K562 (cell line): Measurements from ENCODE around the gene GPAT2. TPM values are rescaled to one million over a fixed set of nuclear protein-coding genes. Genes with fewer than 3 reads are reported as not detected.
"Not testable (repeated sequence)": the region's sequence is repeated elsewhere in the genome, so short reads cannot be mapped to it uniquely, and the experiment has no call there.

Experiments used
- ATAC-seq: fragments of 200-7000 bp; cut with Tn5 transposase; 3 replicates; pipeline ENCODE4 v1.9.1; 2020; ENCODE audit warnings: moderate library complexity
- BruUV-seq: library from RNA; stranded (reverse); fragments of 400-500 nt; replicated peaks from 2 replicates; lab custom pipeline; 2021; lab: Mats Ljungman, UMichigan
- CTCF ChIA-PET: fragments of 300-600 bp; formaldehyde crosslinking; extraction: SDS; loops from one replicate; lab custom pipeline; 2021; ENCODE audit warnings: low intra/inter-chr PET ratio; lab: Yijun Ruan, JAX
- POLR2A ChIA-PET: fragments of 300-600, 350-650 bp; sonication (Branson Sonifier 250); formaldehyde crosslinking; extraction: SDS; loops from one replicate; lab custom pipeline; 2021; ENCODE audit warnings: antibody characterized with exemption, inconsistent platforms; lab: Yijun Ruan, JAX
- DNase-seq, 4 experiments: peaks; one replicate each; pipeline versions ENCODE4 v3.0.0 to v3.0.0-alpha.2; 2011 to 2018; ENCODE audit warnings: low spot score in 3 of 4, mixed read lengths in 3 of 4; ENCODE audit errors: extremely low read depth in 1 of 4
- FAIRE-seq: peaks from 2 replicates; lab custom pipeline; 2011; peaks lifted over from hg19 to GRCh38; lab: Jason Lieb, UNC
- H2AFZ ChIP-seq: 2 replicates; pipeline ENCODE4 v1.6.0; 2011; ENCODE audit warnings: low read depth, low read length, control low read depth, inconsistent platforms
- H3K27ac ChIP-seq: fragments of 200-600 bp; 3 replicates; pipeline ENCODE4 v1.8.0; 2011; ENCODE audit warnings: low read depth, mild to moderate bottlenecking, control low read depth, inconsistent platforms, low read length, moderate library complexity, mixed read lengths; ENCODE audit errors: extremely low read depth
- H3K27me3 ChIP-seq, 2 experiments: fragments of 300-600 bp in 1 of 2; 2 replicates in 1 of 2; 3 replicates in 1 of 2; pipeline versions ENCODE4 v1.6.0 to v1.8.0; 2011; ENCODE audit warnings: inconsistent platforms in 2 of 2, low read length in 2 of 2, mild to moderate bottlenecking in 1 of 2, mixed read lengths in 1 of 2, moderate library complexity in 1 of 2; ENCODE audit not compliant: control insufficient read depth in 2 of 2, insufficient read depth in 2 of 2
- H3K36me3 ChIP-seq: fragments of 300-600 bp; 3 replicates; pipeline ENCODE4 v1.8.0; 2011; ENCODE audit warnings: mild to moderate bottlenecking, low read length, inconsistent platforms; ENCODE audit not compliant: control insufficient read depth, insufficient read depth
- H3K4me1 ChIP-seq, 2 experiments: fragments of 200-600 bp in 1 of 2; replicated peaks in 1 of 2; 2 replicates in 1 of 2; 3 replicates in 1 of 2; pipeline versions ENCODE4 v1.5.1 to v1.8.0; 2011; ENCODE audit warnings: inconsistent platforms in 2 of 2, low read length in 2 of 2, mild to moderate bottlenecking in 1 of 2, mixed read lengths in 1 of 2, moderate library complexity in 1 of 2; ENCODE audit not compliant: control insufficient read depth in 2 of 2, insufficient read depth in 2 of 2
- H3K4me2 ChIP-seq: 2 replicates; pipeline ENCODE4 v1.6.1; 2011; ENCODE audit warnings: low read length, control low read depth, inconsistent platforms, mixed read lengths; ENCODE audit not compliant: insufficient read depth
- H3K4me3 ChIP-seq: fragments of 200-600 bp; sonication (generic), shearing (Covaris generic); 2 replicates; pipeline ENCODE4 v1.5.1; 2016; ENCODE audit warnings: control low read depth, inconsistent platforms
- H3K79me2 ChIP-seq: fragments of 200-600 bp; 3 replicates; pipeline ENCODE4 v1.8.0; 2011; ENCODE audit warnings: low read length, inconsistent platforms; ENCODE audit not compliant: control insufficient read depth, insufficient read depth
- H3K9ac ChIP-seq, 2 experiments: 2 replicates each; pipeline versions ENCODE4 v1.6.0 to v1.6.1; 2011; ENCODE audit warnings: low read depth in 2 of 2, low read length in 2 of 2, control low read depth in 1 of 2, inconsistent platforms in 1 of 2, mild to moderate bottlenecking in 1 of 2, mixed read lengths in 1 of 2; ENCODE audit not compliant: insufficient read depth in 1 of 2
- H3K9me1 ChIP-seq: one replicate; pipeline ENCODE4 v1.6.0; 2011; ENCODE audit warnings: inconsistent platforms, mild to moderate bottlenecking, low read length, moderate library complexity; ENCODE audit not compliant: control insufficient read depth, insufficient read depth
- H3K9me3 ChIP-seq: replicated peaks from 2 replicates; pipeline ENCODE4 v1.5.1; 2011; ENCODE audit warnings: low read depth, low read length, inconsistent platforms; ENCODE audit not compliant: control insufficient read depth, insufficient read depth
- H4K20me1 ChIP-seq: replicated peaks from 2 replicates; pipeline ENCODE4 v1.6.1; 2011; ENCODE audit warnings: low read length, inconsistent platforms, mixed read lengths; ENCODE audit not compliant: control insufficient read depth, insufficient read depth
- WGBS: fragments of 100-300 bp; shearing (Covaris generic); methylation state at CpG from one replicate; pipeline ENCODE4 v1.1.6; 2016; ENCODE audit warnings: low coverage, mixed read lengths; ENCODE audit not compliant: insufficient coverage; ENCODE audit errors: missing lambda C conversion rate; 5-methylcytosine and 5-hydroxymethylcytosine counted together
- in situ Hi-C: fragments of 300-500 bp; cut with MboI; formaldehyde crosslinking; loops from 4 replicates; pipeline ENCODE4 v1.15.0; 2018; ENCODE audit warnings: inconsistent platforms, mixed read lengths
- intact Hi-C: fragments of 100-400 bp; cut with micrococcal nuclease; formaldehyde crosslinking; loops from 2 replicates; pipeline ENCODE4 v1.14.2; 2022
- polyA plus RNA-seq, 8 experiments: library from polyadenylated mRNA; depleted of rRNA in 4 of 8; stranded (reverse) in 5 of 8; unstranded in 3 of 8; fragments of >200 nt; fragmentation: Nextera tagmentation in 2 of 8; fragmentation: Illumina TruSeq in 1 of 8; extraction: Ambion mirVana in 2 of 8; extraction: Trizol in 1 of 8; gene quantifications; 2 replicates each; pipeline versions ENCODE4 v1.2.1 to v1.2.3, GENCODE V29; 2011 to 2014; ENCODE audit warnings: inconsistent platforms in 1 of 8, missing spikeins in 1 of 8
- total RNA-seq, 7 experiments: library from RNA; depleted of rRNA in 6 of 7; stranded (reverse); fragments of >200 nt in 6 of 7; fragmentation: Illumina TruSeq in 2 of 7; extraction: Trizol in 2 of 7; gene quantifications; 2 replicates each; pipeline versions ENCODE4 v1.2.1 to v1.2.3, GENCODE V29; 2011 to 2021; ENCODE audit warnings: low replicate concordance in 1 of 7

Gene GPAT2
- total and polyA plus RNA-seq, 9 of the 15 experiments (the other 6 are each of a cell fraction or from before 2014, with no cell fraction given): 0.01 to 1.2 (median 0.22) TPM; not detected in 3

GRCh38 chr2:96049917-96050262, 15.2 kb upstream of the GPAT2 start:
- H3K9me1 ChIP-seq, POLR2A ChIA-PET, intact Hi-C loops, H3K4me2 ChIP-seq, H3K4me3 ChIP-seq, in situ Hi-C loops, H3K9me3 ChIP-seq, FAIRE-seq, H3K4me1 ChIP-seq, ATAC-seq, H3K36me3 ChIP-seq, H2AFZ ChIP-seq, H3K9ac ChIP-seq, BruUV-seq, DNase-seq, CTCF ChIA-PET, H4K20me1 ChIP-seq, H3K27me3 ChIP-seq, H3K79me2 ChIP-seq, H3K27ac ChIP-seq: not testable (repeated sequence)
- no CpG with 5 or more reads among the region's 3 CpGs for WGBS

- H2AFZ ChIP-seq, in situ Hi-C loops, POLR2A ChIA-PET, H3K4me3 ChIP-seq, H3K79me2 ChIP-seq, CTCF ChIA-PET, H3K9ac ChIP-seq, H3K27ac ChIP-seq, intact Hi-C loops, H3K9me1 ChIP-seq, H4K20me1 ChIP-seq, H3K4me2 ChIP-seq, BruUV-seq, H3K4me1 ChIP-seq, H3K9me3 ChIP-seq, DNase-seq, FAIRE-seq, H3K27me3 ChIP-seq, H3K36me3 ChIP-seq: not testable (repeated sequence)
- ATAC-seq: peak; percentile 86
- WGBS: 0% methylated on average over 3 of the region's 18 CpGs
Observed at GRCh38 chr2:96049049-96049916, 14.6 kb upstream of the GPAT2 start.

GRCh38 chr2:96035554-96035953, 838 bp upstream of the GPAT2 start:
- H2AFZ ChIP-seq, H3K27ac ChIP-seq, CTCF ChIA-PET, H3K79me2 ChIP-seq, H3K36me3 ChIP-seq, H3K4me1 ChIP-seq, H4K20me1 ChIP-seq, H3K27me3 ChIP-seq, H3K9me1 ChIP-seq, intact Hi-C loops, H3K9me3 ChIP-seq, H3K4me2 ChIP-seq, POLR2A ChIA-PET, FAIRE-seq, H3K9ac ChIP-seq, BruUV-seq, H3K4me3 ChIP-seq, DNase-seq: not testable (repeated sequence)
- peak; percentile 38 for ATAC-seq
- in situ Hi-C loops: loop anchor here (10.0 kb wide), 1 partner anchor 641 kb away; no protein-coding TSS in a partner anchor
- no CpG with 5 or more reads among the region's 14 CpGs for WGBS

- H3K4me3 ChIP-seq, H3K36me3 ChIP-seq, CTCF ChIA-PET, POLR2A ChIA-PET, H4K20me1 ChIP-seq, H3K27me3 ChIP-seq, H3K9me3 ChIP-seq, H3K4me2 ChIP-seq, H3K27ac ChIP-seq, BruUV-seq, H3K79me2 ChIP-seq, intact Hi-C loops, H3K4me1 ChIP-seq, DNase-seq, H2AFZ ChIP-seq, H3K9ac ChIP-seq, H3K9me1 ChIP-seq: not testable (repeated sequence)
- in situ Hi-C loops: loop anchor here (10.0 kb wide), 1 partner anchor 639 kb away; no protein-coding TSS in a partner anchor
- ATAC-seq (peak; percentile 59), FAIRE-seq (peak; percentile 29)
- WGBS: no CpG with 5 or more reads among the region's 9 CpGs
Observed at GRCh38 chr2:96033997-96034396, 719 bp downstream of the GPAT2 start.
